Stimulated activated CD8-positive, alpha-beta memory T cell treated with anti-CD3 and anti-CD28 coated beads, Interleukin-15, amount 100 ng/mL, for 4 hours (primary cell): ENCODE data around the gene TRIM9.

Experiments
- DNase-seq, 2 donors: peaks; one replicate each; pipeline ENCODE4 v3.0.0-alpha.2; 2020; ENCODE audit warnings: low read depth in 2 of 2

Gene TRIM9

DNA sequence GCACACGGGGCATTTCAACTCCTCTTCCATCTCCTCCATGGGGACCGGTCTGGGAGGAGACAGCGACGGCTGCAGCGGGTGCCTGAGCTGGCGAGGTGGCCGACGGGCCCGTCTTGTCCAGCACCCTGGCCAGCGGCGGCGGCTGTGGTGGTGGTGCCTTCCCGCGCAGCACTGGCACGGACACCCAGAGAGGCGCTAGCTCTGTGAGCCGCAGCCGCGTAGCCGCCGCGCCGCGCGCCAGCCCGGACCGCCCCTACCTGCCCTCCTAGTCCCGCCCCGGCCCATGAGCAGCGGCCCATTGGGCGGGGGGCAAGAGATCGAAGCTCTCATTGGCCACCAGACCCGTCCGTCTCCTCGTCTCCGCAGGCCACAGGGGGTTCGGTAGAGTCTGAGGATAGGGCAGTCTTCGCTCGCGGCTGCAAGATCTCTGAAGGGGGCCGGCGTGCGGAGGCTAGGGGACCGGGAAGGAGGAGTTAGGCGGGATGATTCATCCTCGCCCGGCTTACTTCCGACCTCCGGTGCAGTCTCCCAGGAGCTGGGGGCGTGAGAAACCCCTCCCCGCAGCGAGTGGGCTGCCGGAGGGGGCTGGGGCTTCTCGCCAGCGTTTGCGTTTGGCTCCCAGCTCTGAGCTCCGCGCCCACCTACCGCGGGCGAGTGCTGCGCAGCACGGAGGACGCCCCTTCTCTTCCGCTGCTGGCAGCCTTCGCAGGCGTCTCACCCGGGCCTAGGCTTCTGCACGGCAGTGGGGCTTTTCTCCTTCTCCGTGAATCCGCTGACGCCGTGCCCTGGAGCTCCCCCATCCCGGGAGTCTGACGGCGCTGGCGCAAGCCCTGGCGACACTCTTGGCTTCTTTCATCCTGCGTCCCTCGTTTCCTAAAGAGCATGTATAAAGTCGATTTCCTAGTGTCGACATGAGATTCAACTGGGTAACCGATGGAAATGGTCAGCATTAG, at the start of gene TRIM9:
Gene TRIM9, minus strand, starts transcription at position 205 of the 953 bp plus-strand sequence. Its CDS starts 166 bp downstream, at position 39.
- DNase-seq = peak; percentile 80 to 83

DNA sequence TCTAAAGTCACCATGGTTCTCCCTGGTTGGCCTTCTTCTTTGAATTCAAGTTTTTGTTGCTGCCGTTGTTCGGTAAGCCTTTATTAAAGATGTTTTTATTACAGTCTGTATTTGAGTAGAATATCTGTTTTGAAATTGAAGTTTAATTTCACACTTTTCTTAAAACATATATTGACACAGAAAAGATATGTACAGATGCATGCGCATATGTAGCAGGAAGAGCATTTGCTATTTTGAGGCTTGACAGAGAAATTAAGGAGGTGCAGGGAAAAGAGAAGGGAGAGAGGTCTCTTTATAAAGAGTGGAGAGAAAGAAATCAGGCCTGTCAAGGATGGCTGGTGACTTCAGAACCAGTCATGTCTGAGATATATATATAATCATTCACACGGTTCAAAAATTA, 46.0 kb upstream of the TRIM9 start:
- no peak for DNase-seq

DNA sequence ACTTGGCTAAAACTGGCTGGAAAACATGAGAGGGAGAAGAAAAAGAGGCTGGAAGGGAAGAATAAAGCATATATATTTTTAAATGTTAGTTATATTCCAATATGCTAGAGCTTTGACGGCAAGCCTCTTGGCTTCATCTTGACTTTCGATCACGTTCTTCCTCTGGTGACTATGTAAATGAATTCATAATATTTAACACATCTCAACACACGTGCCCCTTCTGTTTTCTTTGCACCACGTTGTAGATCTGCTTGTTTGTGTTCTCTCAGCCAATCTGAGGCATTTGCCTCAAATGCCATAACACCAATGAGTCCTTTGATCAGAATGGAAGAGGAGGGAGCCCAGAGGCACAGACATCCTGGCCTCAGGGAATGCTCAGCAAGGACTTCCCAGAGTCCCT, 45.4 kb upstream of the TRIM9 start:
- DNase-seq = no peak

DNA sequence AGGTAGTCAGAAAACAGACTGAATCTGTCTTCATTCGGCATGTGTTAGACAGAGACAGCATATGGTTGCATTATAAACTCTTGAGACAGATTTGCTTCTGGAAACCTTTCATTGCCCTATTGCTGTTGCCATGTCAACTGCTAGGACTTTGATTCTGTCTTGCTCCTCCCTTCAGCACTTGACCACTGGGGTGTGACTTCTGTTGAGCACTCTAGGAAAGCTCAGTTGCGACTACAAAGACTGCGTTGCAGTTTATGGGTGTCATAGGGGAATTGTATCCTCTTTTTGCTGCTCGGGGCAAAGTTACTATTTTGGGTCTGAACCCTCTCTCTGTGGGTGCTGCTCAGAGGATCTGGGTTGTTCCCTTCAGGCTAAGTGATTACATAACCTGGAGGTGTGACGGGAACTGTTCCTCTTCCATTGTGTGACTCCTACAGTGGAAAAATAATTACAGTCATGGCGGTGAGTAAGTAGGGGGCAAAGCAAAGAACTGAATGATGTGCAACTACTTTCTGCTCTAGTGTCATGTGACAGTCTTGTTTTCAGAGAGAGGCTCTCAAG, 44.3 kb upstream of the TRIM9 start:
- DNase-seq = no peak

DNA sequence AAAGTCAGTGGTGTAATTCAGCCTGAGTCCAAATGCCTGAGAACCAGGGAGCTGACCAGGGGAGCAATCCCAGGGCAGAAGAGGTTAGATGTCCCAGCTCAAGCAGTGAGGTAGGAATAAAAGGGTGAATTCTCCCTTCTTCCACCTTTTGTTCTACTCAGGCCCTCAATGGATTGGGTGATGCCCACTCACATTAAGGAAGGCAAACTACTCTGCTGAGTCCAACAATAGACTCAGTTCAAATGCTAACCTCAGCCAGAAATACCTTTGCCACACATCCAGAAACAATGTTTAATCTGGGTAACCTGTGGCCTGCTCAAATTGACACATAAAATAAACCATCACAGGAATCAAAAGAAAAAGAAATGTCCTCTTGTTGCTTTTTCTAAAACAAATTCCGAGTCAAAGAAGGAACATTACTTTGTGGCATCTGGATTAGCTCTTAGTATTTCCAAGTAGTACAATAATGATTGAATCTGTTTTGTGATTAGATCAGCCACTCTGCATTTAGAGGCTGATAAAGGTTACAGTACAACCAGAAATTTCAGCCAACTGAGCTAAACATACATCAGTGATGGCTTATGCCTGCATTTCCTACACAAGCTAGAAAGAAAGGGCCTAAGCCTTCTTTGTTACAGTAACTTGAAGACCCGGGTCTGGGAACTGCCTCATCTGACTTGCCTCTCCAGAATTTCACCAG, 43.6 kb upstream of the TRIM9 start:
- DNase-seq = no peak

DNA sequence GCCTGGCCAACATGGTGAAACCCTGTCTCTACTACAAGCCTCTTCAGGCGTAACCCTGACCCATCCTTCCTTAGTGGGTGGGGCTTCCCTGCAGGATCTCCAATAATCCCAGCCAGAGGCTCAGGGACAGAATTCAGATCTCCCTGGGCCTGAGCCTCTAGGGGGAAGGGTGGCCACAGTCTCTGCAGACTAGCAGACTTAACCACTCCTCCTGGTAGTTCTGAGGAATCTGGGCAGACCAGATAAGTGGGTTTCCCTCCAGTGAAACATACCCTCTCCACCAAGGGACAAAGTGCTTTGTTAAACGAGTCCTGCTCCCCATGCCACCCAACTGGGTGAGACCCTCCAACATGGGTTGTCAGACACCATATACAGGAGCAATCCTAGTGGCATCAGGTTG, 36.6 kb upstream of the TRIM9 start:
- no peak for DNase-seq

DNA sequence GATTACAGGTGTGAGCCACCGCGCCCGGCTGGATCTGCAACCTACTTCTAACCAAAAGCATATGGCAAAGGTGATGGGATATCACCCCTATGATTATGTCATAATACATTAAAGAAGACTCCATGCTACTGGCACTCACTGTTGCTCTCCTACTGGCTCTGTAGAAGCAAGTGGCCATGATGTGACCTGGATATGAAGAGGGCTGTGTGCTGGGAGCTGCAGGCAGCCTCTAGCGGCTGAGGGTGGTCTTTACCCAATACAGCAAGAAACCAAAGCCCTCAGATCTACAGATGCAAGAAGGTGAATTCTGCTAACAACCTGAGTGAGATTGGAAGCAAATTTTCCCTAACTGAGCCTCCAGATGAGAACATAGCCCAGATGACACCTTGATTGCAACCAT, 34.2 kb upstream of the TRIM9 start:
- DNase-seq = no peak

DNA sequence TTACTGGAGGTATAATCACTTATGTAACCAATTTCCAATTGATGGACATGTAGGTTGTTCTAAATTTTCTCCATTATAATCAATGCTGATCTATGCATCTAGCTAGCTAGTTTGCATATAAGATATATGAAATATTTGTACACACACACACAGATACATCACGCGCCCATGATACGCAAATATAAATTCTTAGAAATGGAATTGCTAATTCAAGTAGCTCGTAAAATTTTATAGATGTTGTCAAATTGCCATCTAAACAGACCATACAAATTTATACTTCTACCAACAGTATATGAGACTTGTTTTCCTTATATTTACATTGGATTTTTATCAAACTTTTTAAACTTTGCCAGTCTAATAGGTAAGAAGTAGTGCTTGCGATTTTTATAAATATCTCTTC, 29.1 kb upstream of the TRIM9 start:
- DNase-seq = no peak

DNA sequence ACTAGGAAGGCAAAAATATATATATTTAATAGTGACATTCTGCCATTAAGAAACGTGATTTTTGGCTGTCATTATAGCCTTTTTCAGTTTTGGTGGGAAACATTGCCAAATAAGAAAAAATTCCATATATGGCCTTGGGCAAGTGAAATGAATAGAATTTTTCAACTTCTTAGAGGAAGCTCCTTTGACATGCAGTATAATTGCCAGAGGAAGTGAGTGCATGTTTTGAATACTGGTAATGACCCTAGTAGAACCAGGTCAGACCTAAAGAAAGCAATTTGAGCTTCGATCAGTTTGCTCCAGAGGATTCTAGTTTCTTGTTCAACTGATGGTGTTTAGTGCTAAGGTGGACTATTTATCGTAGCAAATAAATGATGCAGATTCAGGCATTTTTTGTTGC, 26.2 kb upstream of the TRIM9 start:
- no peak for DNase-seq

DNA sequence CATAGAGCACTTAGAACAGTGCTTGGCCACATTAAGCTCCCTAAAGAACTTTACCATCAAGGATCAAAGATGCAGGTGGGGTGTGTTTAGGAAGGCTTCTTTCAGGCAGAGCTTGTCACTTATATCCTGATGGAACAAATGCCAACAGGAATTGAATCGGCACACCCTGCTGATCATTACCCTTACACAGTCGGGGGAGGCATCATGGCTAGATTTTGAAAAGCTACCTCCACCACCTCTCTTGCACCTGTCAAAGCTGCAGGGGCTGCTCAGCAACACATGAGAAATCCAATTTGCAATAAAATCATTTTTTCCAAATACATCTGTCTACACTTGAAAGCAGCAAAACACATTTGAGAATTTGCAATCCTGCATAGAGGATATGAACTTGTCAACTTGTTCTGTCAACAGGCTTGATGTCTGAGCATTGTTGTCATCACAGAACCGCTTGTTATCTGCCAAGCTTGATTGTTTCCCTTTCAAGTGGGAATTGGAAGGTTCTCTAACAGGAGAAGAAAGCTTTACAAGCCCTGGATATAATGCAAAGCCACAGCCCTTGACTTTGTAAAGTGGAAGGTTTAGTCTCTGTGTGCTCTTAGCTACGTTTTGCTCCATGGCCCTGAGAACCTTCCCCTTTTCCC, 24.6 kb upstream of the TRIM9 start:
- no peak for DNase-seq

DNA sequence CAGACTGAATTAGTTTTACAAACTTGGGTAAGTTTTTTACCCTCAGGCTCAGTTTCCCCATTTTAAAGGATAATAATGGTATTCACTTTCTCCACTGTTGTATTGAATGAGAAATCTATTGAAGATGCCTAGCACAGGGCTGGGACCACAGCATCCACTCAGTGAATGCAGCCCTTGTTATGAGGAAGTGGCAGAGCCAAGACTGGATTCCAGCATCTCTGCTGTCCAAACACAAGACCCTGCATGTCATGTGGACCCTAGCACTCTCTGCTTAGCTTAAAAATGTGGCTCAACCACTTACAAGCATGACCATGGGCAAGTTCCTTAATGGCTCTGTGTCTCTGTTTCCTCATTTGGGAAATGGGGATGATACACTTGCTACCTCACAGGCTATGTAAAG, 24.1 kb upstream of the TRIM9 start:
- DNase-seq = no peak

DNA sequence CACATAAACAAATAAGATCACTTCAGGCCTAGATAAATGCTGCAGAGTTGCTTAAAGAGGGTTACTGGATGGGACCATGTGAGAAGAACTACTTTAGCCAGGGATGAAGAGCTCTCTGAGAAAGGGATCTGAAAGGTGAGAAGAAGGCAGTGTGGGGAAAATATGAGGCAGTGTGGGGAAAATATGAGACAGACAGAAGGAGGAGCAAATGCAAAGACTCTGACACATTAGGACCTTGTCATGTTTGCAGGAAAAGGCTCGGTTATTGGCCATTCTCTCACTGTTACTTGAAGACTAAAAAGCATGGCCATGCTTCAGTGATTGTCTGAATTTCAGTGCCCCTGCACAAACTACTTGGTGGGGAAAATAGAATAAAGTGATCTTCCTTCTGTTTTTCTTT, 22.7 kb upstream of the TRIM9 start:
- DNase-seq = no peak

DNA sequence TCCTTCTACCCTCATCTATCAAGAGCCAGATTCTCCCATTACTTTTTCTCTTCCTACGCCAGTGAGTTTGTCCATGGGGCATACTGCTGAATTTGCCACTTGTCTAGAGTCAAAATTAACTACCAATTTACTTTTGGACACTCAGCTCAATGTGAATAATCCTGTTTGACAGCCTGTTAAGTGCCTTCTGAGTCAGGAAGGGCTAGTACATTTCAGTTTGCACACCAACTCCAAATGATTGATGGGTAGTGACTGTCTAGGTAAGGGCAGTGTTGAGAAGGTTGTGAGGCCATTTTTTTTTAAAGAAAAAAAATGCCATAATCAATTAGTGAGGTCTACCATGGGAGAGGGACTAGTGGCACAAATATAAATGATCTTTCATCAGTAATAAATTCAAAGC, 21.8 kb upstream of the TRIM9 start:
- DNase-seq = no peak

DNA sequence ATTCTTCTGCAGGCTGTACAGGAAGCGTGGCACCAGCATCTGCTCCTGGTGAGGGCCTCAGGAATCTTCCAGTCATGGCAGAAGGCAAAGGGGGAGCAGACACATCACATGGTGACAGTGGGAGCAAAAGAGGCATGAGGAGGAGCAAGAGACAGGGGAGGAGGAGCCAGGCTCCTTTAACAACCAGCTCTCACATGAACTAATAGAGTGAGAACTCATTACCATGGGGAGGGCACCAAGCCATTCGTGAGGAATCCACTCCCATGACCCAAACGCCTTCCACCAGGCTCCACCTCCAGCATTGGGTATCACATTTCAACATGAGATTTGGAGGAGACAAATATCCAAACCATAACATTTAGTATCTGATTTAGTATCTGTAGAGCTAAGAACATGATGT, 14.7 kb upstream of the TRIM9 start:
- DNase-seq = no peak

DNA sequence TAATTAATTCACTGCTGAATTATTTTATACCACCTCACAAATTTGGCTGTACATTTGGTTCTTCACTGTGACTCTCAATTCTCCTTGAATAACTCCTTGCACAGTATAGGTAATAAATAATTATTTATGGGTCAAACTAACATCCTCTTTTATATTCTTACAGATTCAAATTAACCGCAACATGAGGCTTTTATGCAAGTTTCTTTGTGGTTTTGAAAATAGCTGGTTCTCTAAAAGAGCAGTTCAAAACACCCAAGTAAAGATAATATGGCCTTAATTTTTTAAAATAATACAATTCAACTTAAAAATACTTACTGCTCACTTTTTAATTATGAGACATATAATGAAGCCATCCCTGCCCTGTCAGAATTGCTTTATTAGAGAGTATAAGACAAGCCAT, 12.9 kb upstream of the TRIM9 start:
- DNase-seq = no peak

DNA sequence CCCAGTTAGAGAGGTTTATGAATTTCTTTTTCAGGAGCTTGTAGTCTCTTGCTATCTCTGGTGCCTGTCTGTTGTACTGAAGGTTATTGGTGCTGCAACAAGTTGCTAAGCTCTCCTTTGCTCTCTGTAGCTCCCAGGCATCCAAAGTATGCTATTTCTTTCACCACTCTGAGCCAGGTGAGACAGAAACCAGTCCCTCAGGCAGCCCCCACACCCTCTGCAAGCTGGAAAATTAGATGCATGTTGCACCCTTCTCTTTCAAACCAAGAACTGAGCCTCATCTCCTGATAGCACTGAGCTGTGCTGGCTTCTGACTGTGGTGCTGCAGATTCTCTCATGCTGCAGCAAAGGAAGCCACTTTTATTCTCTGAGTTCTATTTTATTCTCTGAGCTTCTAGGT, 9.6 kb upstream of the TRIM9 start:
- DNase-seq = no peak

DNA sequence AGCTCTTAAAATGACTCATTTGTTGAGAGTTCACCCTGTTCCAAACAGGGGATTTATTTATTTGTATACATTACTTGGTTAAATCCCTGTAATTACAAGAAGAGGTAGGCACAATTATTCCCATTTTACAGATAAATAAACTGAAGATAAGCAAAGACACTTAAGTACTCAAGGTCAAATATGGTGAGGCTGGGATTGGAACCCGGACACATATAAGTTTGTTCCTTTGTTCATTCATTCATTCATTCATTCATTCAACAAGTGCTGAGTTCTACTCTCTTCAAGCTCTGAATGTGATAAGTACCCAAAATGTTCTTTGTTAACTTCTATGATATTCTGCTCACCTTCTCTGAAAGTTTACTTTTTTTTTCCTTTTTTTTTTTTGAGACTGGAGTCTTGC, 2.4 kb upstream of the TRIM9 start:
- no peak for DNase-seq

DNA sequence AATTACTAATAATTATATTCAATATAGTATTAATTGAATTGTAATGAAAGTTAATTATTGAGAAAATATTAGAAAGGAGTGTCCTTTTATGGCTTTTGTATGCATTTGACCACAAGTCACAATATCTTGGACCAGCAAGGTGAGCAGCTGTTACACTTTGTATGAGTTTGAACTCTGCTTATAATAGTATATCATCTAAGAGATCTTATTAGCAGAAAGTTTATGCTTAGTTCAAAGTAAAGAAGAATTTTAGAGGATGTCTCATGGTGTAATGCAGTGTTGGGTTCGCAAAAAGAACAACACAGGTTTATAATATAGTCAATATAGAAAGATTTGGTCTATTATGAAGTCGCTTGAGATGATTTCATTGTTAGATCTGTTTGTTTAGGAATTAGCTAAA, 2.0 kb upstream of the TRIM9 start:
- no peak for DNase-seq

DNA sequence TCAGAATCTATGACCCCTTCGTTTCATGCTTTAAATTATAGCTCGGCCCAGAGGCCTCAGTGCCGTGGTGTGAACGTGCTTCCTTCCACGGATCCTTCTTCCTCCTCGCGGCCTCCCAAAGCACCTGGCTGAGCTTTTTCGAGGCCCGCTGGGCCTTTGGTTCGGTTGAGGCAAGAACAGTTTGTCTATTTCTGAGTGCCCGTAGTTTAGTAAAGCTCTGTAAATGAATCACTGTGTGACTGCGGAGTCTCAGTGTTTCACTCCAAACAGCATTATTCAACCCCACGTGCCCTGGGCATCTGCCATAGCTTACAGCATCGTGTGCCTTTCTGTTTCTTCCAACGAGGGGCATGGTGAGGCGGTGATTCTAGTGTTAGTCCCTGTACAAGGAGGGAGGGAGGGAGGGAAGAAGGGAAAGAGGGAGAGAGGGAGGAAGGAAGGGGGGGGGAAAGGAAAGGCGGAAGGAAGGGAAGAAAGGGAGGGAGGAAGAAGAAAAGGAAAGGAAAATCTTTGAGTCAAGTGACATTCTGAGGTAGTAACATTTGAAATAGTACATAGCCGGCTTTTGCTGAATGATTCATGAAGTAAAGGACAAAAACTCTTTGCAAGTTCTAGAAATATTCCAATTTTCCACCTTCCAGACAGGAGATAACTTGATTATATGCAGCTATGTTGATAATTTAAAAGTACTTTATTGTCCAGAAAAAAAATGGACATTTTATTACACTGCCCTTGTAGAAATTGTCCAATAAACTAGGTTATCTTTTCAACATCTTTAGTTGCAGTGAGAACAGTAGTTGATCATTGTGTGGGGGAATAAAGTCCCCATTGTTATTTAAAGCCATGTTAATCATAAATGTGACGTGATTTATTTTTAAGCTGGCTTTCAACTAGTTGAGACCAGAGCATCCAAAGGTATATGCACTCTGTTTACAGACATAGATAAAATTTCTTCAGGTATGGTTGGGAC, 1.2 kb upstream of the TRIM9 start:
- no peak for DNase-seq

DNA sequence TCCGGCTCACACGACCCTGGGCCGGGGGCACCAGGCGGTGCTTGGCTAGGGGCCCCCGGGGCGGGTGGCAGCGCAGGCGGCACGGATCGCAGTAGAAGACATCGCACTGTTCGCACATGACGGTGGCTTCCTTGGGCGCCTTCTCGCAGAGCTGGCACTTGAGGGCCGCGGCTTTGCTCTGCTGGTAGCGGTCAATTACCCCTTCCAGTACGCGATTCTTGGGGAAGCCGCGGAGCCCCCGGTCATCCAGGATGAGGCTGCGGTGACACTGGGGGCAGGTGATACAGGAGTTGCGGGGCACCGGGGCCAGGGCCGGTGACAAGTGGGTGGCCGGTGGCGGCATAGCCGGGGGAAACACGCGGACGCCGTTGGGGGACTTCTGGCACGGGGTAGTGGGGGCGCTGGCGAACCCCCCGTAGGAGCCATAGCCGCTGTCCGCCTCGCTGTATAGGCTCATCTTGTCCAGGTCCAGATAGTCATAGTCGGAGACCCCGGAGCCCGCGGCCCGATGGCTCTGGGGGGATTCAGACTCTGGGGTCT, 553 bp downstream of the TRIM9 start:
- no peak for DNase-seq
